ENCODE measurements around the gene OSER1.
"Not testable (repeated sequence)": the region's sequence is repeated elsewhere in the genome, so short reads cannot be mapped to it uniquely, and the experiment has no call there.

DNA sequence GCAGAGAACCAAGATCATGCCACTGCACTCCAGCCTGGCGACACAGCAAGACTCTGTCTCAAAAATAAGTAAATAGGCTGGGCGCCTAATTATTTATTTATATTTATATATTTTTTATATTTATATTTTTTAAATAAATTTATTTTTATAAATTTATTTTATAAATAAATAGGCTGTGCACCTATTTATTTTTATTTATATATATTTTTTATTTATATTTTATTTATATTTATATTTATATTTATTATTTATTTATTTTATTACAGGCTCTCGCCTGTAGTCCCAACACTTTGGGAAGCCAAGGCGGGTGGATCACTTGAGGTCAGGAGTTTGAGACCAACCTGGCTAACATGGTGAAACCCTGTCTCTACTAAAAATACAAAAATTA, 21.9 kb upstream of the OSER1 start:
- TF ChIP-seq, protein P1, sequence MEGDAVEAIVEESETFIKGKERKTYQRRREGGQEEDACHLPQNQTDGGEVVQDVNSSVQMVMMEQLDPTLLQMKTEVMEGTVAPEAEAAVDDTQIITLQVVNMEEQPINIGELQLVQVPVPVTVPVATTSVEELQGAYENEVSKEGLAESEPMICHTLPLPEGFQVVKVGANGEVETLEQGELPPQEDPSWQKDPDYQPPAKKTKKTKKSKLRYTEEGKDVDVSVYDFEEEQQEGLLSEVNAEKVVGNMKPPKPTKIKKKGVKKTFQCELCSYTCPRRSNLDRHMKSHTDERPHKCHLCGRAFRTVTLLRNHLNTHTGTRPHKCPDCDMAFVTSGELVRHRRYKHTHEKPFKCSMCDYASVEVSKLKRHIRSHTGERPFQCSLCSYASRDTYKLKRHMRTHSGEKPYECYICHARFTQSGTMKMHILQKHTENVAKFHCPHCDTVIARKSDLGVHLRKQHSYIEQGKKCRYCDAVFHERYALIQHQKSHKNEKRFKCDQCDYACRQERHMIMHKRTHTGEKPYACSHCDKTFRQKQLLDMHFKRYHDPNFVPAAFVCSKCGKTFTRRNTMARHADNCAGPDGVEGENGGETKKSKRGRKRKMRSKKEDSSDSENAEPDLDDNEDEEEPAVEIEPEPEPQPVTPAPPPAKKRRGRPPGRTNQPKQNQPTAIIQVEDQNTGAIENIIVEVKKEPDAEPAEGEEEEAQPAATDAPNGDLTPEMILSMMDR (IDR thresholded peaks at IDR 0.05) = not testable (repeated sequence)
- TF ChIP-seq POLR2A (IDR thresholded peaks at IDR 0.05) = not testable (repeated sequence)
